ENCODE results near the gene KIF22. TPM values are rescaled to one million over a fixed set of nuclear protein-coding genes. Genes with fewer than 3 reads are reported as not detected.

Gene KIF22
- total RNA-seq (10 to 100 TPM; 26.6 to 45.1 (median 36.2) TPM), polyA plus RNA-seq (10 to 100 TPM; 47.4 to 59.2 (median 56.4) TPM)
- long read RNA-seq, donor 1, transcript KIF22-201 (14 exons, 2,113 nt): major isoform, 14 of 45 reads
- long read RNA-seq, donor 1, partial matches to known transcripts: 31 of 45 reads
- long read RNA-seq, donor 1, other reads (novel, unspliced or antisense): 0 of 45 reads
- long read RNA-seq, donor 2, transcript KIF22-201 (14 exons, 2,113 nt): major isoform, 13 of 37 reads
- long read RNA-seq, donor 2, partial matches to known transcripts: 24 of 37 reads
- long read RNA-seq, donor 2, other reads (novel, unspliced or antisense): 0 of 37 reads

DNA sequence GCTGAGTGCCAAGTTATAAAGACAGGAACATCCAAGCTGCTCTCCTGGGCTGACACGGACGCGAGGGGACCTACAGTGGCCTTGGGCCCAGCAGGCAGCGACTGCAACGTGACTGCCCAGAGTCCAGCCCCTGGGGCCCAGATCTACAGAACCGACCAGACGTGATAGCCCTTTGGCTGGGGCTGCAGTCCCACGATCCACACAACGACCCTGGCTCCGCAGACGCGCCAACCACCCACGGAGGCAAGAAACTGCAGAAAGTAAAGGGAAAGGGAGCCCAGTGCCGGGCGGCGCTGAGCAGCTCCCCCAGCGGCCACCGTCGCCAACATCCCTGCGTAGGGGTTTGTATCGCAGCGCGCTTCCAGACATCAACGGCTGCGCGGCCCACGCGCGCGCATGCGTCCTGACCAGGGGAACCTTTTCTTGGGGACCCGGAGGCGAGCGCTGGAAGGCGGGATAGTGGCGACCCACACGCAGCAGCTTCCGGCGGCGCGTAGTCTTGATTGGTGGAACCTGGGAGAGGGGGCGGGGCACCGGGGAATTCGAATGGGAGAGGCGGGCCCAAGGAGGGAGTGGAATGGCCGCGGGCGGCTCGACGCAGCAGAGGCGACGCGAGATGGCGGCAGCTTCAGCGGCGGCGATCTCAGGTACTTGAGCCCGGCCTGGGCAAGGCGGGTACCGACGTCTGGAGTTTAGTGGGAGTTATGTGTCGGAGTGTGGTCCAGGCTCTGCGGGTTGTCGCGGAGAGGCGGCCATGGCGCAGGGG lies at the start of gene KIF22:
Gene KIF22, plus strand, starts transcription at position 569 of the 766 bp plus-strand sequence. Its CDS starts 9 bp downstream, at position 578.
- DNase-seq: peak; percentile 100
- Histone ChIP-seq H3K27me3 (replicated peaks in 1 of 7) (no peaks in the 10 kb centered on the region), H3K36me3 (peaks cover 0 to 5% (median 0%) of the 10 kb centered on the region in 6 donors), H3K9me3 (no peaks in the 10 kb centered on the region), H3K4me1 (peaks cover 10 to 66% (median 35%) of the 10 kb centered on the region in 6 donors), H3K4me3 (peak within 1 kb of the TSS; percentile 75 to 99 (median 97)), H3K27ac (peak within 1 kb of the TSS; percentile 89 to 96 (median 94))
- 1 to 2% (median 1%) methylated on average over 40 to 67 of the region's 67 CpGs for WGBS, 5 donors
- intact Hi-C loops (cut with DNase I; ENCODE audit: low total_unique reads): no loop called here
- TF ChIP-seq, protein P1, sequence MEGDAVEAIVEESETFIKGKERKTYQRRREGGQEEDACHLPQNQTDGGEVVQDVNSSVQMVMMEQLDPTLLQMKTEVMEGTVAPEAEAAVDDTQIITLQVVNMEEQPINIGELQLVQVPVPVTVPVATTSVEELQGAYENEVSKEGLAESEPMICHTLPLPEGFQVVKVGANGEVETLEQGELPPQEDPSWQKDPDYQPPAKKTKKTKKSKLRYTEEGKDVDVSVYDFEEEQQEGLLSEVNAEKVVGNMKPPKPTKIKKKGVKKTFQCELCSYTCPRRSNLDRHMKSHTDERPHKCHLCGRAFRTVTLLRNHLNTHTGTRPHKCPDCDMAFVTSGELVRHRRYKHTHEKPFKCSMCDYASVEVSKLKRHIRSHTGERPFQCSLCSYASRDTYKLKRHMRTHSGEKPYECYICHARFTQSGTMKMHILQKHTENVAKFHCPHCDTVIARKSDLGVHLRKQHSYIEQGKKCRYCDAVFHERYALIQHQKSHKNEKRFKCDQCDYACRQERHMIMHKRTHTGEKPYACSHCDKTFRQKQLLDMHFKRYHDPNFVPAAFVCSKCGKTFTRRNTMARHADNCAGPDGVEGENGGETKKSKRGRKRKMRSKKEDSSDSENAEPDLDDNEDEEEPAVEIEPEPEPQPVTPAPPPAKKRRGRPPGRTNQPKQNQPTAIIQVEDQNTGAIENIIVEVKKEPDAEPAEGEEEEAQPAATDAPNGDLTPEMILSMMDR (IDR thresholded peaks at IDR 0.05 in 8 of 11, conservative IDR thresholded peaks at IDR 0.05 in 3 of 11): peak; percentile 86 to 96 (median 91)
- TF ChIP-seq POLR2A (IDR thresholded peaks at IDR 0.05) (peak in 2 of 3 donors; percentile 53 to 90), POLR2AphosphoS5 (IDR thresholded peaks at IDR 0.05) (peak; percentile 92 to 97 (median 96))

DNA sequence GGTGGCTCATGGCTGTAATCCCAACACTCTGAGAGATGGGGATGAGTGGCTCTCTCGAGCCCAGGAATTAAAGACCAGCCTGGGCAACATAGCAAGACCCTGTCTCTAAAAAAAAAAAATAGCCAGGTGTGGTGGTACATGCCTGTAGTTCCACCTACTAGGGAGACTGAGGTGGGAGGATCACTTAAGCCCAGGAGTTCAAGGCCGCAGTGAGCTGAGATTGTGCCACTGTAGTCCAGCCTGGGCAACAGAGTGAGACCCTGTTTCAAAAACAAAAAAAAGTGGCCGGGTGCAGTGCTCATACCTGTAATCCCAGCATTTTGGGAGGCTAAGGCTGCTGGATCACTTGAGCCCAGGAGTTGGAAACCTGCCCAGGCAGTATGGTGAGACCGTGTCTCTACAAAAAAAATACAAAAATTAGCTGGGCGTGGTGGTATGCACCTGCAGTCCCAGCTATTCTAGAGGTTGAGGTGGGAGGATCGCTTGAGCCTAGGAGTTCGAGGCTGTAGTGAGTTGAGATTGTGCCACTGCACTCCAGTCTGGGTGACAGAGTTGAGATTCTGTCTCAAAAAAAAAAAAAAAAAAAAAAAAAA lies 47.8 kb upstream of the KIF22 start:
- intact Hi-C loops (cut with DNase I; ENCODE audit: low total_unique reads): no loop called here
- peaks cover 33 to 95% (median 83%) of the 10 kb centered on the region in 6 donors for H3K4me1 ChIP-seq
- no peaks in the 10 kb centered on the region for H3K9me3 ChIP-seq
- H3K27ac ChIP-seq: peak overlapping the region in 5 of 8 donors; percentile 82 to 96 (median 93)
- peaks cover 0 to 38% (median 14%) of the 10 kb centered on the region in 6 donors for H3K36me3 ChIP-seq
- peak overlapping the region in 1 of 8 donors; percentile 95 for H3K4me3 ChIP-seq
- peak; percentile 18 for DNase-seq
- no peaks in the 10 kb centered on the region for H3K27me3 ChIP-seq (replicated peaks in 1 of 7)
- 74 to 87% (median 83%) methylated on average over 7 of the region's 7 CpGs for WGBS, 5 donors
- TF ChIP-seq POLR2A (IDR thresholded peaks at IDR 0.05): no peak

DNA sequence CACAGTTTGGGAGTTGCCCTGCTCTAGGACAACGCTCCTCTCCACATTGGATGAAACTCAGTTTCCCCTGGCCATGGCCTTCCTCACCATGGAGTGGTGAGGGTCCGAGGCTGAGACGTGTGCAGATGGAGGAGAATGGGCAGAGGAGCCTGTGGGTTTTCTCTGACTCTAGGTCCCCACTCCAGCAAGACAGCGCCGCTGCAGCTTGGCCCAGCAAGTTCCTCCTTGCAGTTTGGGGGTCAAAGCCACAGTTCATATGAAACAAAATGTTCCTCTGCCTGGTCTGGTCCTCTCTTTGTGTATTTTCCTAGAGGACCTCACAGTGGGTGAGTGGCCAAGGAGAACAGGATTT lies 47.1 kb upstream of the KIF22 start:
- DNase-seq: peak; percentile 78
- intact Hi-C loops (cut with DNase I; ENCODE audit: low total_unique reads): no loop called here
- peak overlapping the region; percentile 78 to 96 (median 89) for H3K27ac ChIP-seq
- H3K4me1 ChIP-seq: peaks cover 27 to 95% (median 76%) of the 10 kb centered on the region in 6 donors
- no peaks in the 10 kb centered on the region for H3K27me3 ChIP-seq (replicated peaks in 1 of 7)
- H3K4me3 ChIP-seq: peak overlapping the region in 4 of 8 donors; percentile 58 to 98 (median 83)
- H3K9me3 ChIP-seq: no peaks in the 10 kb centered on the region
- no peak for TF ChIP-seq POLR2AphosphoS5 (IDR thresholded peaks at IDR 0.05)
- TF ChIP-seq, protein P1 (IDR thresholded peaks at IDR 0.05 in 8 of 11, conservative IDR thresholded peaks at IDR 0.05 in 3 of 11): no peak
- 57 to 100% (median 81%) methylated on average over 1 to 5 of the region's 5 CpGs for WGBS, 5 donors
- peaks cover 0 to 43% (median 14%) of the 10 kb centered on the region in 6 donors for H3K36me3 ChIP-seq

DNA sequence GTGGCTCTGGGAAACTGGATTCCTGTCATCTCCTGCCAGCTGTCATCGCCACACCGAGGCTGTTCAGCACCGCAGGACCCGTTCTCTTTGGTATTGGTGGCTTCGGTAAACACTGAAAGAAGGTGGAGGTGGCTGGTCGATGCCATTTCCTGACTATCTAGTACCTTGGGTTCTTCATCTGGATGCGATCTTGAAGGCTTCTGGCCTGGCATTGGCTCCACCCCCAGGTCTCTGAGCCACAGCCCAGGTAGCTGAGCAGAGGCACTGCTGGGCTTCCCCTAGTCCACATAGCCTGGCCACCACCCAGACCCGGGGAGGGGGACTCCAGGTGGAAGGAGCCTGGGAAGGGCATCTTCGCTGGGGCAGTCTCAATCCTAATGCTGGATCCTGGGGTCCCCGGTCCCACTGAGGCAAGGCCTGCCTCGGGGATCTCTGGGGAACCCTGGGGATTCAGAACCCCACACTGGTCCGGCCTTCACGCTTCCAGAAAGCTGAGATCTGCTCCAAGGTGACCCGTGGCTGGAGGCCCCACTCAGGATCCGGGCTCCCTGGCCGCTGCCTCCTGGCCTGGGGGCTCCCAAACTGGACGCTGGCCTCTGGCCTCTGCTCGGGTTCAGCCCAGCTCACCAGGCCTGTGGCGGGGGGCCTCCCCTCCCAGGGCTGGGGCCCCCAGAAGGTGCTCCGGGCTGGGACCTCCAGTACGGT lies 46.6 kb upstream of the KIF22 start:
- WGBS, 5 donors: 74 to 82% (median 79%) methylated on average over 3 to 21 of the region's 21 CpGs
- peak; percentile 83 for DNase-seq
- Histone ChIP-seq H3K27ac (peak overlapping the region; percentile 78 to 96 (median 89)), H3K36me3 (peaks cover 0 to 48% (median 14%) of the 10 kb centered on the region in 6 donors), H3K4me3 (peak overlapping the region in 7 of 8 donors; percentile 58 to 98 (median 84)), H3K4me1 (peaks cover 22 to 94% (median 71%) of the 10 kb centered on the region in 6 donors), H3K9me3 (no peaks in the 10 kb centered on the region), H3K27me3 (replicated peaks in 1 of 7) (no peaks in the 10 kb centered on the region)
- intact Hi-C loops (cut with DNase I; ENCODE audit: low total_unique reads): no loop called here
- TF ChIP-seq POLR2A (IDR thresholded peaks at IDR 0.05) (no peak), POLR2AphosphoS5 (IDR thresholded peaks at IDR 0.05) (no peak)
- TF ChIP-seq, protein P1 (IDR thresholded peaks at IDR 0.05 in 8 of 11, conservative IDR thresholded peaks at IDR 0.05 in 3 of 11): no peak

Data from spleen (tissue), 13 donors.